Vagina (tissue), 2 donors: ENCODE data around the gene KRT33B.

Experiments
- POLR2A ChIP-seq, 2 donors: fragments of 450-650 bp; IDR thresholded peaks; one replicate each; pipeline ENCODE4 v1.6.1; 2017; ENCODE audit warnings: antibody characterized with exemption in 2 of 2, mild to moderate bottlenecking in 2 of 2, moderate library complexity in 2 of 2
- POLR2AphosphoS5 ChIP-seq, 2 donors: sonication (generic); formaldehyde crosslinking; IDR thresholded peaks; one replicate each; pipeline ENCODE4 v1.9.0; 2017; ENCODE audit warnings: antibody characterized with exemption in 2 of 2, mild to moderate bottlenecking in 2 of 2, low read depth in 1 of 2; ENCODE audit not compliant: insufficient read depth in 1 of 2
- TF ChIP-seq, protein P1 (sequence below), 3 experiments: fragments of 450-650 bp in 2 of 3; fragments of 200-600 bp in 1 of 3; sonication (generic) in 1 of 3; IDR thresholded peaks; one replicate each; pipeline ENCODE4 v1.5.1; 2017 to 2019; ENCODE audit warnings: antibody characterized with exemption in 3 of 3, mild to moderate bottlenecking in 2 of 3, moderate library complexity in 2 of 3

DNA sequence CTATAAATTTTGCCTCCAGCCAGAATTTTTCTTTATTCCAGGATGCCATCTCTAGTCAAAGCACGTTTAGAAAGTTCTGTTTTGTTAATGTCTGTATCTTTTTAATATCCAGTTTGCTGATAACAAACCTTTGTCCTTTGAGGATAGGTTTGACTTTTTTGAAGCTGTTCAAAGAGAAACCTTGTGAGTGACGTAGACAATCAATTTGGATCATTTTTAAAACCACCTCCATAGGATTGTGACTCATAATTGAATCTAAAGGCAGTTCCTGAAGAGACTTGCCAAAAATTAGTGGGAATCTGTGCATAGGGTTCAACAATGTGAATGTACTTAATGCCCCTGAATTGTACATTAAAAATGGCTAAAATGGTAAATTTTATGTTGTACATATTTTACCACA lies 21.9 kb upstream of the KRT33B start:
- TF ChIP-seq, protein P1, sequence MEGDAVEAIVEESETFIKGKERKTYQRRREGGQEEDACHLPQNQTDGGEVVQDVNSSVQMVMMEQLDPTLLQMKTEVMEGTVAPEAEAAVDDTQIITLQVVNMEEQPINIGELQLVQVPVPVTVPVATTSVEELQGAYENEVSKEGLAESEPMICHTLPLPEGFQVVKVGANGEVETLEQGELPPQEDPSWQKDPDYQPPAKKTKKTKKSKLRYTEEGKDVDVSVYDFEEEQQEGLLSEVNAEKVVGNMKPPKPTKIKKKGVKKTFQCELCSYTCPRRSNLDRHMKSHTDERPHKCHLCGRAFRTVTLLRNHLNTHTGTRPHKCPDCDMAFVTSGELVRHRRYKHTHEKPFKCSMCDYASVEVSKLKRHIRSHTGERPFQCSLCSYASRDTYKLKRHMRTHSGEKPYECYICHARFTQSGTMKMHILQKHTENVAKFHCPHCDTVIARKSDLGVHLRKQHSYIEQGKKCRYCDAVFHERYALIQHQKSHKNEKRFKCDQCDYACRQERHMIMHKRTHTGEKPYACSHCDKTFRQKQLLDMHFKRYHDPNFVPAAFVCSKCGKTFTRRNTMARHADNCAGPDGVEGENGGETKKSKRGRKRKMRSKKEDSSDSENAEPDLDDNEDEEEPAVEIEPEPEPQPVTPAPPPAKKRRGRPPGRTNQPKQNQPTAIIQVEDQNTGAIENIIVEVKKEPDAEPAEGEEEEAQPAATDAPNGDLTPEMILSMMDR (IDR thresholded peaks at IDR 0.05), result no peak
- TF ChIP-seq POLR2AphosphoS5 (IDR thresholded peaks at IDR 0.05; ENCODE audit: insufficient read depth in 1 of 2, low read depth in 1 of 2), result no peak
- no peak for TF ChIP-seq POLR2A (IDR thresholded peaks at IDR 0.05)
